ENCODE data around the gene CAPN9.
"Not testable (repeated sequence)": the region's sequence is repeated elsewhere in the genome, so short reads cannot be mapped to it uniquely, and the experiment has no call there.

Gene CAPN9, protein sequence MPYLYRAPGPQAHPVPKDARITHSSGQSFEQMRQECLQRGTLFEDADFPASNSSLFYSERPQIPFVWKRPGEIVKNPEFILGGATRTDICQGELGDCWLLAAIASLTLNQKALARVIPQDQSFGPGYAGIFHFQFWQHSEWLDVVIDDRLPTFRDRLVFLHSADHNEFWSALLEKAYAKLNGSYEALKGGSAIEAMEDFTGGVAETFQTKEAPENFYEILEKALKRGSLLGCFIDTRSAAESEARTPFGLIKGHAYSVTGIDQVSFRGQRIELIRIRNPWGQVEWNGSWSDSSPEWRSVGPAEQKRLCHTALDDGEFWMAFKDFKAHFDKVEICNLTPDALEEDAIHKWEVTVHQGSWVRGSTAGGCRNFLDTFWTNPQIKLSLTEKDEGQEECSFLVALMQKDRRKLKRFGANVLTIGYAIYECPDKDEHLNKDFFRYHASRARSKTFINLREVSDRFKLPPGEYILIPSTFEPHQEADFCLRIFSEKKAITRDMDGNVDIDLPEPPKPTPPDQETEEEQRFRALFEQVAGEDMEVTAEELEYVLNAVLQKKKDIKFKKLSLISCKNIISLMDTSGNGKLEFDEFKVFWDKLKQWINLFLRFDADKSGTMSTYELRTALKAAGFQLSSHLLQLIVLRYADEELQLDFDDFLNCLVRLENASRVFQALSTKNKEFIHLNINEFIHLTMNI

DNA sequence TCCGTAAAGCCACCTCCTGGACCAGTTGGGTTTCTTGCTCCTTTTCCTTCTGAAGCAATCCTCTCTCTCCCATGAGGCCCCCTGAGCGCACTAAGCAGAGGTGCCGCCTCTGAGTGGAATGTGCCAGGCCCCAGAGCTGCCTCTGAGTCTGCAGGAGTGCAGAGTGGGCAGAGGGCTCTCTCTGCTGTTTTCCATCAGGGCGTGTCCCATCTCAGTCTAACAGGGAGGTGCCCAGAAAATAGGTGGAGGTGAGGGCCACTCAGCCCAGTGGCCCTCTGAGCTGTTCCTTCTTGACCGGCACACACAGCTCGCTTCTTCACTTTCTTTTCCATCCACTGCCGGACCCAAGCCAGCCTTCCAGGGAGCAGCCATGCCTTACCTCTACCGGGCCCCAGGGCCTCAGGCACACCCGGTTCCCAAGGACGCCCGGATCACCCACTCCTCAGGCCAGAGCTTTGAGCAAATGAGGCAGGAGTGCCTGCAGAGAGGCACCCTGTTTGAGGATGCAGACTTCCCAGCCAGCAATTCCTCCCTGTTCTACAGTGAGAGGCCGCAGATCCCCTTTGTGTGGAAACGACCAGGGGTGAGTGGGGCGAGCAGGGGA lies at the start of gene CAPN9:
Gene CAPN9, plus strand, starts transcription at position 262 of the 604 bp plus-strand sequence. Its CDS starts 109 bp downstream, at position 371.
- DNase-seq = no peak

DNA sequence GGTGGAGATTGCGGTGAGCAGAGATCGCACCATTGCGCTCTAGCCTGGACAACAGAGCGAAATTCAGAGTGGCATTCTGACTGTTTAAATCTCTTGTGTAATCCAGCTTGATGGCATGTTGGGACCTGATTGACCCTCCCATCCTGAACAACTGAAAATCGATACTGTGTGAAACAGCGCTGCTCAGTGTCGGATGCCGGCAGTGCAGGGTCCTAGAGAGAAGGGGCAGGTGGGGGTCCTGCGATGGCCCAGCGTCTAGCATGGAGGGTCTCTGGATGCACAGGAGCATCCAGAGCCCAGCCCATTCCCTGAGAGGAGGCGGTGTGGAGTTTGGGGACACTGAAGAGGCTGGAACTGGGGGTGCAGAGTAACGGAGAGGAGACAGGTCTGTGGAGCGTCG lies 49.1 kb upstream of the CAPN9 start:
- DNase-seq = no peak

DNA sequence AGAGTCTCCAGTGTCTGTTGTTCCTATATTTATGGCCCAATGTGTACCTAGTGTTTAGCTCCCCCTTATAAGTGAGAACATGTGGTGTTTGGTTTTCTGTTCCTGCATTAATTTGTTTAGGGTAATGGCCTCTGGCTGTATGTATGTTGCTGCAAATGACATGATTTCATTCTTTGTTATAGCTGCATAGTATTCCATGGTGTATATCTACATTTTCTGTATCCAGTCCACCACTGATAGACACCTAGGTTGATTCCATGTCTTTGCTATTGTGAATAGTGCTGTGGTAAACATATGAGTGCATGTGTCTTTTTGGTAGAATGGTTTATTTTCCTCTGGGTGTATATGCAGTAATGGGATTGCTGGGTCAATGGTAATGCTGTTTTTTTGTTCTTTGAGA lies 48.2 kb upstream of the CAPN9 start:
- DNase-seq = not testable (repeated sequence)

DNA sequence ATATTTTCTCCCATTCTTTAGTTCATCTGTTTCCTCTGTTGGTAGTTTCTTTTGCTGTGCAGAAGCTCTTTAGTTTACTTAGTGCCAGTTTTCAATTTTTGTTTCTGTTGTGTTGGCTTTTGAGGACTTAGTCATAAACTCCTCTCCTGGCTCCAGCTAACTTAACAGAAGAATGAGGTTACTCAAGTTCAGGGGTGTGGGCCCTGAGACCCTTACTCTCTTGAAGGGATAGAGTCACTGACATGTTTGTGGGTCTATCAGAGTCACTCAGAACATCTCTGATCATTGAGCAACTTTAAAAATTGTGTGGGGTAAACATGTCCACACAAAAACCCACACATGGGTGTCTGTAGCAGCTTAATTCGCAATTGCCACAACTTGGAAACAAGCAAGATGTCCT lies 47.5 kb upstream of the CAPN9 start:
- no peak for DNase-seq

DNA sequence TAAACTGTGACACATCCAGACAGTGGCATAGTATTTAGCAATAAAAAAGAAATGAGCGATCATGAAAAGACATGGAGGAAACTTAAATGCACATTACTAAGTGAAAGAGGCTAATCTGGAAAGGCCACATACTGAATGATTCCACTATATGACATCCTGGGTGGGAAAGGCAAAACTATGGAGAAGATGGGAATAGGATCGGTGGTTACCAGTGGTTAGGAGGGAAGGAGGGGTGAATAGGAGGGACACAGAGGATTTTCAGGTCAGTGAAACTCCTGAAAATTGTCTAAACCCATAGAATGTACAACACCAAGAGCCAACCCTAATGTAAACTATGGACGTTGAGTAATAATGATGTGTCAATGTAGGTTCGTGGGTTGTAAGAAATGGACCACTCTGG lies 47.1 kb upstream of the CAPN9 start:
- DNase-seq = no peak

DNA sequence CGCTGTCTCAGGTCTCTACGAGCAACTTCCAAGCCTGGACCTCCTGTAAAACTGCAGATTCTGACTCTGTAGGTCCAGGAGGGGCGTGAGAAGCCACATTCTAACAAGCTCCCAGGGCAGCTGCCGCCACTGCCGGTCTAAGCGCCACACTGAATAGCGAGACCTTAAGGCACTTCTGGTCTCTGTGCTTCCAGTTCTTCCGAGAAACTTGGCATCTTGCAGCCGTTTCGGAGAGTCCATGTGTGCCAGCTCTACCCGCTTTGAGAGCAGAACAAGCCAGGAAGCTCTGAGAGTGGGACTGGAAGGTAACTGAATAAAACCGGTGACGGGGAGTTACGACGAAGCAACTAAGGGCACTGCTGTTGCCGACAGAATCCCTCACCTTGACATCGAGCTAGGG lies 45.8 kb upstream of the CAPN9 start:
- DNase-seq = no peak

DNA sequence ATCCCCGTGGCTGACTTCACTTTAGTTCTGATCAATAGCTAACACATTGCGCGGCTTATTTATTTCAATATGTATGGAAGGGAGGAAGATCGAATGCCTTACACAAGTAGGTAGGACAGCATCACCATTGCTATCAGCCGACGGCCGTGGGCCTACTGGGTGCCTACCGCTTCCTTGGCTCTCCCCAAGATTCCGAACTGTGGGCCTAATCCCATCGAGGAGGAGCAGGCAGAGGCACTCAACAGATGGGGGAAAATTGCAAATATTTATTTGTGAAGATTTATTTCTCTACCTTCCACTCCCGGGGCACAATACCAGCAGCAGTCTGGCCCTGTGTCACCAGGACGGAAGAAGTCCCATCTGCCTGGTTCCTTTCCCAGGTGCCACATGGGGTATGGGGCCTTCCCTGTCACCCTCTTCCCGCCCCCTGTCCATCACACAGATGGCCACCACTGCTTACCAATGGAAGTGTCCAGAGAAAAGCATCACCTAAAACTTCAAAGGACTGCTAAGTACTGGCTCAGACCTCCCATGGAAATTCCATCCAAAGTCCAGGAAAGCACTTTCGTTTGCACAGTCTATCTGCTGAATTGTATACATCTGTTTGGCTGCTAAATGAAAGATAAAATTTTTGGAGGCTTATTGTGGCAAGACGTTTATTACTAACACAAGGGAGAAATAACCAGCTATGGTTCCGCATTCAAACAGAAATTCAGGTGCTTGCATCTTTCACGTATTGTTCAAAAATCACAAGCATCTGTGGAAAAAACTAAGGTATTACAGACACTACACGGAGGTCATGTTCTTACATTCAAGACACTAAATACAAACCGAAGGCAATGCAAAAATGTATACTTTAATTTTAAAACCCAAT lies 45.1 kb upstream of the CAPN9 start:
- no peak for DNase-seq

DNA sequence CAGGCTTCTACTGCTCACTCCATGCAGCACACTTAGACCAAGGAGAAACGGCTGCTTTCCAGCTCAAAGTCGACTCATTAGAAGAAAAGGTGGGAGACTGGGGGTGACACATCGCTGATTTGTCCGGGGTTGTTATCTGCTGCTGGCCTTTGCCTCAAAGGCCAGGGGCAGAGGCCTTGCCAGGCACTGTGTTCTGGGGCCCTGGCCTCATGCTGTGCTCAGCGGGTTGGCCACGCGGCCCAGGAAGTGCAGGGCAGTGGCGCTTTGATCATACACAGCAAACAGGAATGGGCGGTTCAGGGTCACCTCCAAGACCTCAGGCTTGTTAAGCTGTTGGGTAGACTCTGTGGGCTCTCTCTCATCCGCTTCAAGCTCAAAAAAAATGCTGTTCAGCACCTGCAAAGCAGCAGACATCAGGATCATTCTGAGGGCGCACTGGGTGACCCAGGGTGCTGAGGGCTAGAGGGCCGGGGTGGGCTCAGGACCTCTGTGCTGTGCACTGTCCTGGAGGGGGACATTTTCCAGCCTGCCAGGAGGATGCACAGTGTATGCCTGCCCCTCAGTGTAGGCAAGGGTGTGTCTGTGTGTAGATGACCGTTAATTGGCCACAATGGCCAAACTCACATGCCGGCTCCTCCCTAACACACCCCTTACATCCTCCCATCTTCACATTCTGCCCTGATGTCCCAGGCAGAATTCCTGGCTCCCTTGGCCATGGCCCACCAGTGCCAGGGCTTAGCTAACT lies 44.1 kb upstream of the CAPN9 start:
- DNase-seq = no peak

DNA sequence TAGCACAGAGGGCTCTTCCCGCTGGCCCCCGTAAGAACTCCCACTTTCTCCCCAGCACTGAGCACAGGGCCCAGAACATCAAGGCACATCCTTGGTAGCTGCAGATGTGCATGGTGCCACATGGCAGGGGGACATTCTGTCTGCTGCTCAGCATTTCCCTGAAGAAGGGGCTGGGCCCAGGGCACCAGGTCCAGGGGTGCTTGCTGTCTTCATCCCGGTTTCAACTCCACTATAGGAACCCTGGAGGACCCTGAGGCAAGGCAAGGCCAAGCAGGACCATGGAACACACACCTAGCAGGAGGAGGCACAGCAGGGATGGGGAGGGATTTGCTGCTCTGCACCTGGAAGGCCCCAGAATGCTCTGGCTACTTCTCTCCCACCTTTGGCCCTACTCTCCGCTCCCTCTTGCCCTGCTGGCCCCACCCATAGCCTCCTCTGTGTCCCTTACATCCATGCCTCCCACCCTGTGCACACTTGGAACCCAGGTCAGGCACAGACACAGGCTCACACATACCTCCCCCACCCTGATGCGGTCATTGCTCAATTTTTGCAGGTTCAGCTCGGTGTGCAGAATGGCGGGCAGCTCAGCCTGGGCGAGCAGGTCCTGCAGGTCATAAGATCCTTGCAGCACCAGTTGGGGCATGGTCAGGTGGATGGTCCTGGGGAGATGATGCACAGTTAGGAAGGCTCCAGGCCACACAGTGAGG lies 43.4 kb upstream of the CAPN9 start:
- DNase-seq = no peak

DNA sequence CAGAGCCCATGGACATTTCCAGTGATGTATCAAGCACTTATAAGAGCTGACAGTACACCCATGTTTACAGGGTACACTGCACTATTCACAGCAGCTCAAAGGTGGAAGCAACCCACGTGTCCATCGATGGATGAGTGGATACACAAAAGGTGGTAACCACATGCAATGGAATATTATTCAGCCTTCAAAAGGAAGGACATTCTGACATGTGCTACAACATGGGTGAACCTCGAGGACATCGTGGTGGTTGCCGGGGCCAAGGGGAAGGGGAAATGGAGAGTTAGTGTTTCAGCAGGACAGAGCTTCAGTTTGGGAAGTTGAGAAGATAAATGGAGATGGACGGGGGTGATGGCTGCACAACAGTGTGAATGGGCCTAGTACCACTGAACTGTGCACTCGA lies 42.4 kb upstream of the CAPN9 start:
- no peak for DNase-seq

DNA sequence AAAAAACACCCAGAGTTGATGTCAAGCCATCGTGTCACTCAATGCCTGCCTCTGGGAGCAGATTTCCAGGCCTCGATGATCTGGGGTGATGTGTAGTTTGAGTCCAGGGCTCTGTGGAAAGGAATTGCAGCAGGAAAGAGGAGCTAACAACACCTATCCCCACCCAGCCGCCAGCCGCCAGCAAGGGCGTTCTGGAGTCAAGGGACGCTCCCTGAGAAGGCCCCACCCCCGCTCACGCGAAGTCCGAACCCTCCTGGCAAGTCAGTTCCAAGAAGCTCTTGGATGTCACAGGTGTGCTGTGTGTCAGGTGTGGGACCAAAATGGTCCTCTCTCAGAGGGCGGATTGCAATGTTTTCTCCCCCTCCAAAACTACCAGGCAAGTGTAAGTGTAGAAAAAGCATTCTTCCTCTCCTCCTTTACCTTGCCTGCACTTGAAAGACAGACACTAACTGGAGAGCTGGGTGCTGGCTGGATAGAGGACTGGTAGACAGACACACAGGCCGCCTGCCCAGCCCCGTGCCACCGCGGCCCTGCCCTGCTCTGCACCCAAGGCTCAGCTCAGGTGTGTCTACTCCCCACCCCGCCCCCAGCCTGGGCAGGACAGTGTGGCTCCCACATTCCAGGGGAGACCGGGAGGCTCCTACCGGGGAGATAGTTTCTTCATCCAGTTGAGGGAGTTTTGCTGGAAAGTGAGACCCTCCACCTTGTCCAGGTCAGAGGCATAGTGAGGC lies 41.7 kb upstream of the CAPN9 start:
- DNase-seq = no peak

DNA sequence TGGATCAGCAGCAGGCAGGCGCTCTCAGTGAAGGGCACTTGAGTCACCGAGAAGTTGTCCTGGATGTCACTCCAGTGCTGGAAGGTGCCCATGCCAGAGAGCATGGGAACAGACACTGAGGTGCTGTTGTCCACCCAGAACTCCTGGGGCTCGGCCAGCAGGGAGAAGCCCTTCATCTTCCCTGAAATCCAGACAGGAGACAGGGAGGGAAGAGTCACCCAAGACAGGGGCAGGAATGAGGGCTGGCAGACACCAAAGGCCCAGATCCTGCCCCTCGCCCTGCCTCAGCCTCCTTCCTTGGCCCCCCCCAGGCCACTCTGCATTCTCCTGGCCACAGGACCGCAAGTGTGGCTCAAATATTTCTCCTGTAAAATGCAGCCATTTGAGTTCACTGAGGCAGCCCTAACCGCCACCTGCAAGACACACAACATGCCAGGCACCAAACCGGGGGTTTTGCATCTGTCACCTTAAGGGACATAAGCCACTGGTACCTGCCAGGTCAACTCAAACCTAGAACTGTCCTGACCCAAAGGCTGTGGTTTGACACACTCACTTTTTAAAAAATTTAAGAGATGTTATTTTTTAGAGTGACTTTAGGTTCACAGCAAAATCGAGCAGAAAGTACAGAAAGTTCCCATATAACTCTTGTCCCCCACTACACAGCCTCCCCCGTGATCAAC lies 41.0 kb upstream of the CAPN9 start:
- DNase-seq = no peak

DNA sequence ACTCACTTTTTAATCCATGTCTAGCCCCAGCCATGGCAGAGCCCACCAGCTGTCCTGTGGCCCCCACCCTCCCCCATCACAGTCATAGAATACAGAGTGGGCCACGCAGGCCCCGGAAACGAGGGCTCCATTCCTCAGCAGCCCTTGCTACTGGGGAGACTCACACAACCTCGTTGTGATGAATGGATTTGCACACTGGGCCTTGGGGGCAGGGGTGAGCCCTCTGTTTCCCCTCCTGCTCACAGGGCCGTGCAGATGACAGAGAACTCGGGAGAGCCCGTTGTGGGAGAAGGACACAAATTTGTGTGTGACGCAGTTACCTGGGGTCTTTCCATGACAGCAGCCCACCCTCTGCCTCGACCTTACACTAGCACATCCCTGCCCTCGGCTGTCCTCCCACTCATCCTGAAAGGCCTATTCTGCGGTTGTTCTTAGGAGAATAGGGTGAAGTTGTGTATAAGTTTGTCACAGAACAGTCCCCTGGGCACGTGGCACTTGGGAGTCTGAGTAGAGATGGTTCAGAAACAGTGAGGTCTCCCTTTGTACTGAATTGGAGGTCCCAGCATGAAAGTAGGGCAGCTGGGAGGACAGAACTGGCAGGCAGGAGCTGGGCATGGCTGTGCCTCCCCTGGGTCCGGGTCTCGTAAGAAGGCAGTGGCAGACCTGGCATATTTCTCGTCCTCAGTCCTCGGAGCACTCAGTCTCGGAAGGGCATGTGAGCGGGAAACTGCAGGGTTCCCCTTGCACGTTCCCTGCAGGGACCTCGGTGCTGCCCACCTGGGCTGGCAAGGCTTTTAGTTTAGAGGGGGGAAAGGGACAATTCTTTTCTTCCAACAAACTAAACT lies 40.1 kb upstream of the CAPN9 start:
- DNase-seq = no peak

DNA sequence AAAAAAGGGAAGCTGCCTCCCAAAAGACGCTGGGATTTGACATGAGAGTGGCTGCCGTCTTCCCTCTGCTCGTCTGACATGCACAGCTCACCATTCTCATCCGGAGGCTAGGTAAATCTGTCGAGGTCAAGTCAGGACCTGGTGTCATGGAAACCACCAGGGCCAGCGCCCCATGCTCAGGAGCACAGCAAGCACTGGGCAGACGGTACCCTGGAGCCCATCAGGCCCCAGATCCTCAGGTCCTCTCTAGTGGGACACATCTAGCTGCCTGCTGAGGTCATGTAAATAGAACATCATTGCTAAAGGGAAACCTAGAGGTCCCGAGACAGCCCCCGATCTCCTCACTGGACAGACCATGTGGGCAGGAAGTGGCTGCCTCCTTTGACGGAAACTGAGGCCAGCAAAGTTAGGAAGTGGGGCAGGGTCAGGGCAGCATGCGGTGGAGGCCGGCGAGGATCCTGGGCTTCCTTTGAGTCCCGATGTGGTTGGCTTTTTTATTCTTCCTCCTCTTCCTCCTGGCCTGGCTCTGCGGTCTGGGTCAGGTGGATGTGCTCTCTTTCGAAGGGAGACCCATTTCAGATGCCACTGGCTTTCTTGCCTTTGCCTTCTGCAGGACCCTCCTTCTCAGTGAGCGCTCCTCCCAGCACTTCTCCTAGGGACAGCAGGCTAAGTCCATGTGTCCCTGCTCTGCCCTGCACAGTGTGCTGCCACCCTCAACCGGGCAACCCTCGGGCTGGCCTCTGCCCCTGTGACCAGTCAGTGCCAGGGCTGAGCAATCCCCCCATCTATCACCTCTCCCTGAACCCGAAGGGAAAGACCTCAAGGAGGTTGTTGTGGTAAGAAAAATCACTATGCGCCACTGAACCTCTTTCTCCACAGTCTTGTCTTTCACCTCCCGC lies 39.2 kb upstream of the CAPN9 start:
- DNase-seq = no peak

DNA sequence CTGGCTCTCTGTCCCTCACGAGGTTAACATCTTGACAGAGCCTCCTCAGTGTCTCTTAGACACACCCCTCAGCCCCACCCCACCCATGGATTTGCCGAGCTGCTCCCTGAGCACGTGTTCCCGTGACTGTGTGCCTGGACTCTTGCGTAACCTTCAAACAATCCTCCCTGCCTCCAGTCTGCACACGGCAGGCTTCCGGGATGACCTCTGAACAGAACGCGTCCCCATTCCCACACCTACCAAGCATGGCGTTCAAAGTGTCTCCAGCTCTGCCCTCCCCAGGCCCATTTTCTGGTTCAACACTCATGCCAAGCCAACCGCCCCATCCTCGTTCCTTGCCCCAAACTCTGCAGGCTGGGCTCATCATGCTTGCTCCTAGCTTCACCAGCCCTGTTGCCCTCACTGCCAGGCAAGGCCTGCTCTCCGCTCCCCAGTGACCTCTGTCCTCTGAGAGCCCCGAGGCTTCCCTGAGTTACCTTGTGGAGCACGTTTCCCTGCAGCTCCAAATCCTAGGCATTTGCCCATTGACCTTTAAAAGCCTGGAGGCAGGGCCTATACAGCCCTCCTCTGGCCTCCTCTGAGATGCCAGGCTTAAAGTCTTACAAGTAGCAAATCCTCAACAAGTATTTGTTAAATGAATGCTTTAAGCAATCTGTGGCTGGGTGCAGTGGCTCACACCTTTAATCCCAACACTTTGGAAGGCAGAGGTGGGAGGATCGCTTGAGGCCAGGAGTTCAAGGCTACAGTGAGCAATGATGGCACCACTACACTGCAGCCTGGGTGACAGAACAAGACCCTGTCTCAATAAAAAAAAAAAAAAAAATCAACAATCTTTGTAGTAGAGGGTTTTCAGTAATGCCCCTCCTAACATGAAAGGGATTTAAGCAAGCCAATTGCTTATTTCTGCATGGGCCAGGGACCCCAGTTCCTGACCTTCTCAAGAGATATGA lies 38.3 kb upstream of the CAPN9 start:
- no peak for DNase-seq

DNA sequence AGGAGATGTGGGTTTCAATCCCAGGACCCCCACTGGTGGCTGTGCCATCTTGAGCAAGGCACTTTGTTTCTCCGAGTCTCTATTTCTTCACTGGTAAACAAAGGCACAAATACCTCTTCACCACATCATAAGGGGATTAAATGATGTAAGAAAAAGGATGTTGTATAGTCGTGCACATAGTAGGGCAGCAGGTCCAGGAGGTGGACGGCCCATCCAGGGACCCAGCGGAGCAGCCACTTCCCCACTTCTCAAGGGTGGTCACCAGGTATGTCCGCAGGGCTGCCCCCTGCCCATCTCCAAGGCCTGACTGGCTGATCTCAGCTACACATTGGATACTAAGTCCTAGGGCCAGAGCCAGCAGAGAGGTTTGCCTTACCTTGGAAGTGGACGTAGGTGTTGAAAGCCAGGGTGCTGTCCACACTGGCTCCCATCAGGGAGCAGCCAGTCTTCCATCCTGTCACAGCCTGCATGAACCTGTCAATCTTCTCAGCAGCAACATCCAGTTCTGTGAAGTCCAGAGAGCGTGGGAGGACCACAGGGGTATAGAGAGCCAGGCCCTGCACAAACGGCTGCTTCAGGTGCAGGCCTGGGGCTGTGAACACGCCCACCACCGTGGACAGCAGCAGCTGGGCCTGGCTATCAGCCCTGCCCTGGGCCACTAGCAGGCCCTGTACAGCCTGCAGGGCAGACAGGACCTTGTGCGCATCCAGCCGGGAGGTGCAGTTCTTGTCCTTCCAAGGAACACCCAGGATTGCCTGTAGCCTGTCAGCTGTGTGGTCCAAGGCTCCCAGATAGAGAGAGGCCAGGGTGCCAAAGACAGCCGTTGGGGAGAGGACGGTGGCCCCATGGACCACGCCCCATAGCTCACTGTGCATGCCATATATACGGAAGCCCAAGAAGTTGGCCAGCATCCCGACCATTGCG lies 37.3 kb upstream of the CAPN9 start:
- DNase-seq = no peak

All from NCI-H748 treated with DMSO at 0.1 percent for 48 hours (cell line).